CD4-positive, alpha-beta T cell (primary cell): ENCODE data around the gene ZSCAN22. TPM values are rescaled to one million over a fixed set of nuclear protein-coding genes. Genes with fewer than 3 reads are reported as not detected.

Source experiments
- ATAC-seq: fragments of 200-7000 bp; cut with Tn5 transposase; one replicate; pipeline ENCODE4 v1.10.0; 2022; ENCODE audit warnings: mild to moderate bottlenecking; ENCODE audit not compliant: poor library complexity
- CTCF ChIA-PET: fragments of 350-600 bp; sonication (Branson Sonifier 250); formaldehyde crosslinking; loops from one replicate; lab custom pipeline; 2021; ENCODE audit warnings: antibody characterized with exemption, inconsistent platforms; lab: Charles Lee
- POLR2A ChIA-PET: fragments of 350-600 bp; sonication (Branson Sonifier 250); formaldehyde crosslinking; loops from one replicate; lab custom pipeline; 2021; ENCODE audit warnings: antibody characterized with exemption, inconsistent platforms; lab: Charles Lee
- DNase-seq, 14 experiments: peaks; one replicate each; pipeline ENCODE4 v3.0.0-alpha.2; 2013 to 2020; ENCODE audit warnings: mixed read lengths in 2 of 14
- H3K27ac ChIP-seq, 2 donors: one replicate each; pipeline versions ENCODE4 v1.5.1 to v1.7.0; 2013; ENCODE audit warnings: low read length in 2 of 2, low read depth in 1 of 2, mild to moderate bottlenecking in 1 of 2
- H3K27me3 ChIP-seq, 2 experiments: 1 replicate in 1 of 2; 2 replicates in 1 of 2; pipeline versions ENCODE4 v1.6.1 to v1.7.0; 2013; ENCODE audit warnings: low read length in 2 of 2, control low read depth in 1 of 2, mild to moderate bottlenecking in 1 of 2, moderate library complexity in 1 of 2; ENCODE audit not compliant: insufficient read depth in 2 of 2, control insufficient read depth in 1 of 2
- H3K36me3 ChIP-seq: one replicate; pipeline ENCODE4 v1.6.1; 2013; ENCODE audit warnings: low read length, control low read depth; ENCODE audit not compliant: insufficient read depth
- H3K4me1 ChIP-seq: one replicate; pipeline ENCODE4 v1.6.1; 2013; ENCODE audit warnings: low read length, control low read depth; ENCODE audit not compliant: insufficient read depth
- H3K4me3 ChIP-seq: one replicate; pipeline ENCODE4 v1.5.1; 2013; ENCODE audit warnings: mild to moderate bottlenecking, low read length, moderate library complexity
- H3K9me3 ChIP-seq, 2 experiments: 1 replicate in 1 of 2; 2 replicates in 1 of 2; pipeline versions ENCODE4 v1.6.1 to v1.7.0; 2013; ENCODE audit warnings: low read length in 2 of 2, mild to moderate bottlenecking in 2 of 2, control low read depth in 1 of 2, moderate library complexity in 1 of 2; ENCODE audit not compliant: control insufficient read depth in 1 of 2, insufficient read depth in 1 of 2
- H3K27ac Mint-ChIP-seq: one replicate; pipeline ENCODE4 v1.8.0; 2020; ENCODE audit warnings: mixed read lengths
- H3K27me3 Mint-ChIP-seq: one replicate; pipeline ENCODE4 v1.8.0; 2021; ENCODE audit warnings: mixed read lengths
- H3K36me3 Mint-ChIP-seq: one replicate; pipeline ENCODE4 v1.8.0; 2021; ENCODE audit warnings: low read depth, mixed read lengths
- H3K4me1 Mint-ChIP-seq: one replicate; pipeline ENCODE4 v1.8.0; 2021; ENCODE audit warnings: low read depth, mixed read lengths
- H3K4me3 Mint-ChIP-seq: one replicate; pipeline ENCODE4 v1.8.0; 2020; ENCODE audit warnings: mild to moderate bottlenecking, mixed read lengths
- H3K9me3 Mint-ChIP-seq: one replicate; pipeline ENCODE4 v1.8.0; 2020; ENCODE audit warnings: mixed read lengths
- CTCF ChIP-seq: fragments of 200-600 bp; IDR thresholded peaks from one replicate; pipeline ENCODE4 v1.8.0; 2022; ENCODE audit warnings: antibody characterized with exemption, mild to moderate bottlenecking
- intact Hi-C, 2 experiments: fragments of 100-400 bp; cut with DNase I in 1 of 2; cut with micrococcal nuclease in 1 of 2; formaldehyde crosslinking; loops; one replicate each; pipeline versions ENCODE4 v1.15.1 to v1.9.0; 2023 to 2025; cut with DNase I, micrococcal nuclease
- total RNA-seq, 174 experiments: library from RNA in 2 of 174; stranded (reverse) in 2 of 174; gene quantifications; one replicate each; pipeline ENCODE4 v1.2.3 and lab custom pipeline; 2021 to 2026

ZSCAN22 gene
- total RNA-seq, 2 experiments from 2014 or later, result 0.77 to 0.81 TPM

GRCh38 chr19:58364146-58364545 lies 37.4 kb downstream of the ZSCAN22 start:
- intact Hi-C loops, result no loop called here
- Histone ChIP-seq H3K27ac (no peak overlapping the region), H3K27me3 (no peaks in the 10 kb centered on the region), H3K4me3 (no peak overlapping the region), H3K9me3 (no peaks in the 10 kb centered on the region), H3K36me3 (no peaks in the 10 kb centered on the region), H3K4me1 (peaks cover 16% of the 10 kb centered on the region)
- Mint-ChIP-seq H3K9me3 (no peaks in the 10 kb centered on the region), H3K27me3 (no peaks in the 10 kb centered on the region), H3K4me3 (no peak overlapping the region), H3K27ac (no peak overlapping the region), H3K36me3 (peaks cover 4% of the 10 kb centered on the region), H3K4me1 (peaks cover 12% of the 10 kb centered on the region)
- ChIA-PET POLR2A (interaction anchor here (1.1 to 2.5 kb wide), 3 partner anchors 38 to 199 kb away, joined by 4 to 16 read pairs (median 8); partner anchors contain the start of genes ZNF132 and ZSCAN22), CTCF (interaction anchor here (0.7 kb wide), 1 partner anchor 209 kb away, joined by 3 read pairs; no protein-coding TSS in a partner anchor)
- TF ChIP-seq CTCF, result no peak
- DNase-seq, result peak in 1 of 14 experiments; percentile 15
- ATAC-seq, result no peak

GRCh38 chr19:58366585-58367430 lies 40.0 kb downstream of the ZSCAN22 start:
- ATAC-seq, result no peak
- Histone ChIP-seq H3K4me3 (no peak overlapping the region), H3K36me3 (no peaks in the 10 kb centered on the region), H3K9me3 (no peaks in the 10 kb centered on the region), H3K27ac (no peak overlapping the region), H3K4me1 (peaks cover 14% of the 10 kb centered on the region), H3K27me3 (no peaks in the 10 kb centered on the region)
- no peaks in the 10 kb centered on the region for H3K27me3 Mint-ChIP-seq
- no peak overlapping the region for H3K27ac Mint-ChIP-seq
- CTCF ChIA-PET, result no interaction called here
- intact Hi-C loops, result no loop called here
- TF ChIP-seq CTCF, result no peak
- peaks cover 10% of the 10 kb centered on the region for H3K4me1 Mint-ChIP-seq
- POLR2A ChIA-PET, result no interaction called here
- peak overlapping the region; percentile 34 for H3K4me3 Mint-ChIP-seq
- DNase-seq, result peak in 1 of 14 experiments; percentile 17
- H3K36me3 Mint-ChIP-seq, result peaks cover 4% of the 10 kb centered on the region
- H3K9me3 Mint-ChIP-seq, result no peaks in the 10 kb centered on the region

- Mint-ChIP-seq H3K27ac (no peak overlapping the region), H3K9me3 (no peaks in the 10 kb centered on the region), H3K4me3 (no peak overlapping the region), H3K27me3 (no peaks in the 10 kb centered on the region), H3K4me1 (peaks cover 1% of the 10 kb centered on the region), H3K36me3 (peaks cover under 1% of the 10 kb centered on the region)
- ChIA-PET CTCF (no interaction called here), POLR2A (no interaction called here)
- no peaks in the 10 kb centered on the region for H3K27me3 ChIP-seq
- H3K4me1 ChIP-seq, result peaks cover 7% of the 10 kb centered on the region
- H3K27ac ChIP-seq, result no peak overlapping the region
- no peaks in the 10 kb centered on the region for H3K36me3 ChIP-seq
- peak in 1 of 14 experiments; percentile 20 for DNase-seq
- H3K9me3 ChIP-seq, result no peaks in the 10 kb centered on the region
- intact Hi-C loops, result no loop called here
- H3K4me3 ChIP-seq, result no peak overlapping the region
- no peak for ATAC-seq
- no peak for TF ChIP-seq CTCF
Observed at GRCh38 chr19:58367698-58368454, 41.1 kb downstream of the ZSCAN22 start.
